ENCODE measurements around the gene ASTN2. TPM values are rescaled to one million over a fixed set of nuclear protein-coding genes. Genes with fewer than 3 reads are reported as not detected.

Gene ASTN2
- polyA plus RNA-seq, 1 donor from 2014 or later: 6.8 TPM

GRCh38 chr9:116436121-116436520, 978.7 kb downstream of the ASTN2 start:
- H3K9ac ChIP-seq (ENCODE audit: low read length): no peak overlapping the region
- no peaks in the 10 kb centered on the region for H3K79me2 ChIP-seq (replicated peaks; ENCODE audit: insufficient read depth, low read length)
- no peaks in the 10 kb centered on the region for H4K20me1 ChIP-seq (ENCODE audit: insufficient read depth)
- H2AFZ ChIP-seq (ENCODE audit: low read depth, low read length): no peak overlapping the region
- H3K4me3 ChIP-seq (ENCODE audit: low read length): no peak overlapping the region
- no peaks in the 10 kb centered on the region for H3F3A ChIP-seq (ENCODE audit: insufficient read depth, low read length, poor library complexity, severe bottlenecking)
- no peak overlapping the region for H3K27ac ChIP-seq (ENCODE audit: low read length)
- no peaks in the 10 kb centered on the region for H3K27me3 ChIP-seq (ENCODE audit: insufficient read depth, low read depth, low read length)
- peaks cover 7% of the 10 kb centered on the region for H3K36me3 ChIP-seq (ENCODE audit: insufficient read depth, low read length)
- no peak overlapping the region for H3K4me2 ChIP-seq (ENCODE audit: low read length)
- TF ChIP-seq EP300 (conservative IDR thresholded peaks at IDR 0.05; ENCODE audit: poor library complexity, severe bottlenecking): no peak
- TF ChIP-seq RAD21 (conservative IDR thresholded peaks at IDR 0.05): no peak
- TF ChIP-seq REST (IDR thresholded peaks at IDR 0.05; ENCODE audit: borderline replicate concordance): no peak
- no peak for TF ChIP-seq POLR2AphosphoS5 (IDR thresholded peaks at IDR 0.05)
- TF ChIP-seq SMC3 (conservative IDR thresholded peaks at IDR 0.05; ENCODE audit: poor library complexity): no peak
- no peak for TF ChIP-seq TAF1 (IDR thresholded peaks at IDR 0.05; ENCODE audit: low read depth)
- TF ChIP-seq, protein P1, sequence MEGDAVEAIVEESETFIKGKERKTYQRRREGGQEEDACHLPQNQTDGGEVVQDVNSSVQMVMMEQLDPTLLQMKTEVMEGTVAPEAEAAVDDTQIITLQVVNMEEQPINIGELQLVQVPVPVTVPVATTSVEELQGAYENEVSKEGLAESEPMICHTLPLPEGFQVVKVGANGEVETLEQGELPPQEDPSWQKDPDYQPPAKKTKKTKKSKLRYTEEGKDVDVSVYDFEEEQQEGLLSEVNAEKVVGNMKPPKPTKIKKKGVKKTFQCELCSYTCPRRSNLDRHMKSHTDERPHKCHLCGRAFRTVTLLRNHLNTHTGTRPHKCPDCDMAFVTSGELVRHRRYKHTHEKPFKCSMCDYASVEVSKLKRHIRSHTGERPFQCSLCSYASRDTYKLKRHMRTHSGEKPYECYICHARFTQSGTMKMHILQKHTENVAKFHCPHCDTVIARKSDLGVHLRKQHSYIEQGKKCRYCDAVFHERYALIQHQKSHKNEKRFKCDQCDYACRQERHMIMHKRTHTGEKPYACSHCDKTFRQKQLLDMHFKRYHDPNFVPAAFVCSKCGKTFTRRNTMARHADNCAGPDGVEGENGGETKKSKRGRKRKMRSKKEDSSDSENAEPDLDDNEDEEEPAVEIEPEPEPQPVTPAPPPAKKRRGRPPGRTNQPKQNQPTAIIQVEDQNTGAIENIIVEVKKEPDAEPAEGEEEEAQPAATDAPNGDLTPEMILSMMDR (IDR thresholded peaks at IDR 0.05; ENCODE audit: poor library complexity, severe bottlenecking): no peak
- no peak for TF ChIP-seq EZH2 (IDR thresholded peaks at IDR 0.05; ENCODE audit: borderline replicate concordance, insufficient read depth, low read length, poor library complexity, severe bottlenecking)
- TF ChIP-seq MXI1 (conservative IDR thresholded peaks at IDR 0.05; ENCODE audit: poor library complexity, severe bottlenecking): no peak
- no peaks in the 10 kb centered on the region for H3K9me3 ChIP-seq (ENCODE audit: low read length)
- H3K9me2 ChIP-seq (ENCODE audit: insufficient read depth, low read length): no peaks in the 10 kb centered on the region

DNA sequence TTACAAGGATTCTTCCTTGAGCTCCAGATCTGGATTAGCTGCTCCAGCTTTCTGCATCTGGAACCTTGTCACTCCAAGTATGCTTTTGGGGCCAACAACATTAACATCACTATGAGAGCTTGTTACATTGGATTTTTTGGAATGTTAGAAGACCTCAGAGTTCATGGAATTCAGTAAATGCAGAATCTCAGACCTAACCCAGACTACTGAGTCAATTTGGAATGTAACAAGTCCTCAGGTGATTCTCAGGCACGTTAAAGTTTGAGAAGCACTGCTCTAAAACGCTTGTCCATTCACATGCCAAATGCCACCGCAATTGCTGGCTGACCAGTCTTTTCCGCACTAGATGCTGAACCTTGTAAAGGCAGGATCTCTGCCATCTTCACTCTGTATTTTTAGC, 979.2 kb downstream of the ASTN2 start:
- Histone ChIP-seq H3K9ac (ENCODE audit: low read length) (no peak overlapping the region), H3K9me2 (ENCODE audit: insufficient read depth, low read length) (no peaks in the 10 kb centered on the region), H3K27ac (ENCODE audit: low read length) (no peak overlapping the region), H3F3A (ENCODE audit: insufficient read depth, low read length, poor library complexity, severe bottlenecking) (no peaks in the 10 kb centered on the region), H3K79me2 (replicated peaks; ENCODE audit: insufficient read depth, low read length) (no peaks in the 10 kb centered on the region), H3K4me3 (ENCODE audit: low read length) (no peak overlapping the region), H3K27me3 (ENCODE audit: insufficient read depth, low read depth, low read length) (no peaks in the 10 kb centered on the region), H3K36me3 (ENCODE audit: insufficient read depth, low read length) (peaks cover 7% of the 10 kb centered on the region), H3K4me2 (ENCODE audit: low read length) (no peak overlapping the region), H3K9me3 (ENCODE audit: low read length) (no peaks in the 10 kb centered on the region), H4K20me1 (ENCODE audit: insufficient read depth) (no peaks in the 10 kb centered on the region), H2AFZ (ENCODE audit: low read depth, low read length) (no peak overlapping the region)
- TF ChIP-seq, protein P1 (IDR thresholded peaks at IDR 0.05; ENCODE audit: poor library complexity, severe bottlenecking): no peak
- TF ChIP-seq POLR2AphosphoS5 (IDR thresholded peaks at IDR 0.05) (no peak), SMC3 (conservative IDR thresholded peaks at IDR 0.05; ENCODE audit: poor library complexity) (no peak), EP300 (conservative IDR thresholded peaks at IDR 0.05; ENCODE audit: poor library complexity, severe bottlenecking) (no peak), EZH2 (IDR thresholded peaks at IDR 0.05; ENCODE audit: borderline replicate concordance, insufficient read depth, low read length, poor library complexity, severe bottlenecking) (no peak), MXI1 (conservative IDR thresholded peaks at IDR 0.05; ENCODE audit: poor library complexity, severe bottlenecking) (no peak)
